ENCODE measurements around the gene PDCD4.

DNA sequence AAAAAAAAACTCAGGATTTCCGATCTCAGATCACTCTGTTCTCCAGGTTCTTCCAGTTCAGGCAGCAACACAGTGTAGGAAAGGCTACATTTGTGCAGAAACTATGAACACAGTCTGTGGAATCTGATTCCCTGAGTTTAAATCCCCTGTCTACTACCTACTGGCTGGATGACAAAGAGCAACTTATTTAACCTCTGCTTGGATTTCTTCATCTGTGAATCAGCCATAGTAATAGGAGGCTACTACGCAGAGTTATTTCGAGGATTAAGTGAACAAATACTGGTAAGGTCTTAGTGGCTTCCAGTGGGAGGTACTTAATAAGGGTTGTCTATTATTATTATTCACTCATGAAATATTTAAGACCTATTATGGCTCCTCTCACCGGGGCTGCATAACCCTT is 44.3 kb upstream of the PDCD4 start:
- TF ChIP-seq, protein P1, sequence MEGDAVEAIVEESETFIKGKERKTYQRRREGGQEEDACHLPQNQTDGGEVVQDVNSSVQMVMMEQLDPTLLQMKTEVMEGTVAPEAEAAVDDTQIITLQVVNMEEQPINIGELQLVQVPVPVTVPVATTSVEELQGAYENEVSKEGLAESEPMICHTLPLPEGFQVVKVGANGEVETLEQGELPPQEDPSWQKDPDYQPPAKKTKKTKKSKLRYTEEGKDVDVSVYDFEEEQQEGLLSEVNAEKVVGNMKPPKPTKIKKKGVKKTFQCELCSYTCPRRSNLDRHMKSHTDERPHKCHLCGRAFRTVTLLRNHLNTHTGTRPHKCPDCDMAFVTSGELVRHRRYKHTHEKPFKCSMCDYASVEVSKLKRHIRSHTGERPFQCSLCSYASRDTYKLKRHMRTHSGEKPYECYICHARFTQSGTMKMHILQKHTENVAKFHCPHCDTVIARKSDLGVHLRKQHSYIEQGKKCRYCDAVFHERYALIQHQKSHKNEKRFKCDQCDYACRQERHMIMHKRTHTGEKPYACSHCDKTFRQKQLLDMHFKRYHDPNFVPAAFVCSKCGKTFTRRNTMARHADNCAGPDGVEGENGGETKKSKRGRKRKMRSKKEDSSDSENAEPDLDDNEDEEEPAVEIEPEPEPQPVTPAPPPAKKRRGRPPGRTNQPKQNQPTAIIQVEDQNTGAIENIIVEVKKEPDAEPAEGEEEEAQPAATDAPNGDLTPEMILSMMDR (IDR thresholded peaks at IDR 0.05; ENCODE audit: low read depth, low read length, missing input control) = no peak
- no peak for TF ChIP-seq RXRA (IDR thresholded peaks at IDR 0.05)

All from liver (tissue), 3 donors.